Pancreas (tissue), 10 donors: ENCODE measurements around the gene MPI. TPM values are rescaled to one million over a fixed set of nuclear protein-coding genes. Genes with fewer than 3 reads are reported as not detected.

Source experiments
- ATAC-seq, 4 donors: fragments of 200-7000 bp; cut with Tn5 transposase; one replicate each; pipeline versions ENCODE4 v1.8.0 to v1.9.1; 2020; ENCODE audit warnings: mild to moderate bottlenecking in 4 of 4, moderate library complexity in 4 of 4
- DNase-seq, 6 donors: peaks; one replicate each; pipeline ENCODE4 v3.0.0-alpha.2; 2020
- FAIRE-seq: peaks from 2 replicates; lab custom pipeline; 2012; peaks lifted over from hg19 to GRCh38; lab: Jason Lieb, UNC
- H3K27ac ChIP-seq, 4 donors: fragments of 200-600 bp; sonication (generic); 1 replicate in 3 of 4; 2 replicates in 1 of 4; pipeline versions ENCODE4 v1.5.0 to v1.8.0; 2020
- H3K27me3 ChIP-seq, 4 donors: fragments of 200-600 bp; one replicate each; pipeline ENCODE4 v1.8.0; 2021
- H3K36me3 ChIP-seq, 3 donors: fragments of 200-600 bp; sonication (generic) in 1 of 3; one replicate each; pipeline versions ENCODE4 v1.5.0 to v1.8.0; 2020 to 2021
- H3K4me1 ChIP-seq, 3 donors: fragments of 200-600 bp; one replicate each; pipeline ENCODE4 v1.8.0; 2021
- H3K4me3 ChIP-seq, 4 donors: fragments of 200-600 bp; sonication (generic) in 2 of 4; one replicate each; pipeline versions ENCODE4 v1.5.0 to v1.8.0; 2020 to 2021
- H3K9me3 ChIP-seq, 4 donors: fragments of 200-600 bp; one replicate each; pipeline ENCODE4 v1.8.0; 2021
- CTCF ChIP-seq, 4 donors: fragments of 200-600 bp; sonication (generic) in 3 of 4; IDR thresholded peaks; one replicate each; pipeline versions ENCODE4 v1.5.0 to v1.8.0; 2021; ENCODE audit warnings: antibody characterized with exemption in 4 of 4
- WGBS, 2 donors: extraction: QIAGEN DNeasy Blood & Tissue Kit; methylation state at CpG; one replicate each; pipeline ENCODE4 v1.1.7; 2013; 5-methylcytosine and 5-hydroxymethylcytosine counted together
- intact Hi-C, 3 donors: fragments of 100-400 bp; cut with DNase I; formaldehyde crosslinking; loops; one replicate each; pipeline versions ENCODE4 v1.11.1 to v1.14.2; 2022
- polyA plus RNA-seq, 2 donors: library from polyadenylated mRNA; stranded (reverse); fragments of 200-250 nt; gene quantifications; one replicate each; pipeline ENCODE4 v1.2.3, GENCODE V29; 2013
- total RNA-seq, 6 donors: library from RNA; stranded (reverse); fragmentation: NEBNext Ultra II Directional in 4 of 6; extraction: Animal tissue kit (Norgen Biotek cat#: 25700) in 4 of 6; gene quantifications; one replicate each; pipeline versions ENCODE4 v1.2.1 to v1.2.4, GENCODE V29; 2021 to 2023
- donor health status: healthy with polysubstance abuse.
- donor health status: DM: no; HTN: no; CAD: no; lungs with moderate emphysema.
- donor health status: DM: no; HTN: no; CAD: no.
- donor health status: control.
- donor health status: control.
- donor health status: Bipolar disorder and iron deficiency.
- donor health status: DM: yes; HTN: yes; CAD: no.
- donor health status: DM: no; HTN: no; CAD: no.
- donor health status: DM: no; HTN: no; CAD: no.
- donor health status: DM: yes; HTN: yes; CAD: no.

Gene MPI
- total and polyA plus RNA-seq, 8 donors: 14.5 to 23.2 (median 21.8) TPM

GRCh38 chr15:74872702-74873035 is 17.2 kb upstream of the MPI start:
- Histone ChIP-seq H3K4me1 (peaks cover 16 to 45% (median 22%) of the 10 kb centered on the region in 3 donors), H3K27me3 (no peaks in the 10 kb centered on the region), H3K36me3 (no peaks in the 10 kb centered on the region), H3K27ac (peak overlapping the region; percentile 87 to 92 (median 88)), H3K4me3 (peak overlapping the region; percentile 60 to 73 (median 68)), H3K9me3 (no peaks in the 10 kb centered on the region)
- intact Hi-C loops: no loop called here
- FAIRE-seq (no peak), ATAC-seq (no peak), DNase-seq (no peak)
- 0 to 1% methylated on average over 11 of the region's 11 CpGs for WGBS, 2 donors
- no peak for TF ChIP-seq CTCF (IDR thresholded peaks at IDR 0.05)

GRCh38 chr15:74873036-74873755 is 16.6 kb upstream of the MPI start, which contains the start of gene SCAMP2:
SCAMP2 (minus strand) TSS chr15:74873365; CDS start chr15:74873255, 110 bp downstream.
- 0 to 1% methylated on average over 41 to 51 of the region's 52 CpGs for WGBS, 2 donors
- intact Hi-C loops: no loop called here
- H3K9me3 ChIP-seq: no peaks in the 10 kb centered on the region
- H3K4me1 ChIP-seq: peaks cover 14 to 40% (median 22%) of the 10 kb centered on the region in 3 donors
- no peaks in the 10 kb centered on the region for H3K27me3 ChIP-seq
- H3K4me3 ChIP-seq: peak within 1 kb of the TSS; percentile 60 to 73 (median 68)
- DNase-seq (peak; percentile 90 to 96 (median 92)), ATAC-seq (peak; percentile 96 to 98 (median 98)), FAIRE-seq (no peak)
- H3K36me3 ChIP-seq: no peaks in the 10 kb centered on the region
- no peak for TF ChIP-seq CTCF (IDR thresholded peaks at IDR 0.05)
- H3K27ac ChIP-seq: peak within 1 kb of the TSS; percentile 87 to 92 (median 88)

- no peak for TF ChIP-seq CTCF (IDR thresholded peaks at IDR 0.05)
- no peaks in the 10 kb centered on the region for H3K36me3 ChIP-seq
- peaks cover 14 to 34% (median 22%) of the 10 kb centered on the region in 3 donors for H3K4me1 ChIP-seq
- peak overlapping the region; percentile 60 to 73 (median 68) for H3K4me3 ChIP-seq
- no peaks in the 10 kb centered on the region for H3K9me3 ChIP-seq
- no peaks in the 10 kb centered on the region for H3K27me3 ChIP-seq
- intact Hi-C loops: no loop called here
- WGBS, 2 donors: 22 to 39% methylated on average over 16 of the region's 16 CpGs
- peak in 1 of 6 donors; percentile 25 for DNase-seq
- FAIRE-seq: no peak
- ATAC-seq: peak in 3 of 4 donors; percentile 15 to 17 (median 17)
- H3K27ac ChIP-seq: peak overlapping the region in 3 of 4 donors; percentile 30 to 92 (median 89)
These were observed 16.0 kb upstream of the MPI start for GRCh38 chr15:74873756-74874424.

DNA sequence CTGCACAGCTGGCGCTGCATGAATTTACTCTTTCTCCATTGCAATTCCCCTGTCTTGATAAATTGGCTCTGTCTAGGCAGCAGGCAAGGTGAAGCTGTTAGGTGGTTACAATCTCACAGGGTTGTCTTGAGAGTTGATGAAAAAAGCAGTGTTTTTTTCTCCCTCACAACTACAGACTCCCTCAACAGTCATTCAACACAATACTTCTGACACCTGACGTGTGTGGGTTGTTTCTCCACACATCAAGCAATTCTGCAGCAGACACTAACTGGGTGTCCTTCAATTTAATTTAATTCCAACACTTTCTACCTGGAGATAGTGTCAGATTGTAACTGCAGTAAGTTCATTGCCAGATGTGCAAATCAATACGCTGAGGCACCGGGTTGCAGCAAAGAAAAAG is 11.6 kb upstream of the MPI start:
- WGBS, 2 donors: 72 to 80% methylated on average over 4 of the region's 4 CpGs
- intact Hi-C loops: no loop called here
- no peak for FAIRE-seq

More for the DNA sequence above, 11.6 kb upstream of the MPI start:
- DNase-seq: no peak
- ATAC-seq: no peak
- no peaks in the 10 kb centered on the region for H3K4me1 ChIP-seq
- H3K9me3 ChIP-seq: no peaks in the 10 kb centered on the region
- H3K4me3 ChIP-seq: no peak overlapping the region
- H3K27me3 ChIP-seq: no peaks in the 10 kb centered on the region
- no peak for TF ChIP-seq CTCF (IDR thresholded peaks at IDR 0.05)
- no peak overlapping the region for H3K27ac ChIP-seq
- no peaks in the 10 kb centered on the region for H3K36me3 ChIP-seq
